HG02884 (cell line): Measurements from ENCODE around the gene FRAS1.
"Not testable (repeated sequence)": the region's sequence is repeated elsewhere in the genome, so short reads cannot be mapped to it uniquely, and the experiment has no call there.

Experiments
- ATAC-seq: cut with Tn5 transposase; IDR thresholded peaks from one replicate; pipeline ENCODE4 v1.9.1; 2021; ENCODE audit warnings: mild to moderate bottlenecking, moderate library complexity; ENCODE audit not compliant: unreplicated experiment

Gene FRAS1

GRCh38 chr4:78532046-78532445 lies 474.9 kb downstream of the FRAS1 start:
- no peak for ATAC-seq

- no peak for ATAC-seq
Measured at GRCh38 chr4:78533854-78534253, 476.7 kb downstream of the FRAS1 start.

GRCh38 chr4:78534286-78534955 lies 477.3 kb downstream of the FRAS1 start:
- no peak for ATAC-seq

- no peak for ATAC-seq
Measured at GRCh38 chr4:78542373-78542772, 485.2 kb downstream of the FRAS1 start.

- no peak for ATAC-seq
Measured at GRCh38 chr4:78543424-78544125, 486.5 kb downstream of the FRAS1 start.

- no peak for ATAC-seq
Measured at GRCh38 chr4:78544678-78545077, 487.6 kb downstream of the FRAS1 start.

- ATAC-seq, result no peak
Measured at GRCh38 chr4:78545275-78546246, 488.4 kb downstream of the FRAS1 start.

- ATAC-seq, result not testable (repeated sequence)
Measured at GRCh38 chr4:78547899-78548298, 490.8 kb downstream of the FRAS1 start.

- not testable (repeated sequence) for ATAC-seq
Measured at GRCh38 chr4:78548889-78549288, 491.8 kb downstream of the FRAS1 start.

- peak; percentile 52 for ATAC-seq
Measured at GRCh38 chr4:78551420-78552351, 494.6 kb downstream of the FRAS1 start, which contains the start of gene ANXA3. ANXA3 (plus strand) TSS chr4:78551770; CDS start chr4:78554474, 2,704 bp downstream.

- no peak for ATAC-seq
Measured at GRCh38 chr4:78552389-78553042, 495.4 kb downstream of the FRAS1 start.

GRCh38 chr4:78553043-78553396 lies 495.9 kb downstream of the FRAS1 start:
- no peak for ATAC-seq

GRCh38 chr4:78553529-78554060 lies 496.5 kb downstream of the FRAS1 start:
- no peak for ATAC-seq

- no peak for ATAC-seq
Measured at GRCh38 chr4:78556665-78557064, 499.5 kb downstream of the FRAS1 start.

- no peak for ATAC-seq
Measured at GRCh38 chr4:78557841-78558240, 500.7 kb downstream of the FRAS1 start.

GRCh38 chr4:78558410-78558809 lies 501.3 kb downstream of the FRAS1 start:
- ATAC-seq, result no peak

GRCh38 chr4:78560296-78560963 lies 503.3 kb downstream of the FRAS1 start:
- no peak for ATAC-seq

GRCh38 chr4:78561677-78562076 lies 504.6 kb downstream of the FRAS1 start:
- ATAC-seq, result no peak

GRCh38 chr4:78562687-78563086 lies 505.6 kb downstream of the FRAS1 start:
- no peak for ATAC-seq
